Esophagus squamous epithelium (tissue), 5 donors: ENCODE results near the gene THSD7B. TPM values are rescaled to one million over a fixed set of nuclear protein-coding genes. Genes with fewer than 3 reads are reported as not detected.

Experiments
- DNase-seq: peaks from one replicate; lab custom pipeline; 2025; lab: John Stamatoyannopoulos, UW
- H3K27ac ChIP-seq, 4 donors: fragments of 200-600 bp; sonication (generic); one replicate each; pipeline ENCODE4 v1.5.1; 2016 to 2019; ENCODE audit warnings: mild to moderate bottlenecking in 1 of 4
- H3K27me3 ChIP-seq, 4 donors: fragments of 200-600 bp; sonication (generic); 1 replicate in 3 of 4; 2 replicates in 1 of 4; pipeline versions ENCODE4 v1.5.1 to v1.6.0; 2017 to 2021; ENCODE audit warnings: antibody characterized with exemption in 1 of 4
- H3K36me3 ChIP-seq, 3 donors: fragments of 200-600 bp; sonication (generic); one replicate each; pipeline ENCODE4 v1.5.1; 2016 to 2019
- H3K4me1 ChIP-seq, 3 donors: fragments of 200-600 bp; sonication (generic); one replicate each; pipeline ENCODE4 v1.5.1; 2017 to 2019
- H3K4me3 ChIP-seq, 4 donors: fragments of 200-600 bp; sonication (generic); 1 replicate in 3 of 4; 2 replicates in 1 of 4; pipeline ENCODE4 v1.5.1; 2016 to 2019; ENCODE audit warnings: mild to moderate bottlenecking in 2 of 4, moderate library complexity in 1 of 4
- H3K9me3 ChIP-seq, 3 donors: fragments of 200-600 bp; sonication (generic); one replicate each; pipeline ENCODE4 v1.5.1; 2016 to 2019
- CTCF ChIP-seq, 6 experiments: fragments of 450-650 bp in 4 of 6; fragments of 200-600 bp in 2 of 6; sonication (generic) in 2 of 6; IDR thresholded peaks; one replicate each; pipeline ENCODE4 v1.5.1; 2016 to 2019; ENCODE audit warnings: antibody characterized with exemption in 6 of 6, mild to moderate bottlenecking in 4 of 6, moderate library complexity in 4 of 6
- POLR2A ChIP-seq, 4 donors: fragments of 450-650 bp; IDR thresholded peaks; one replicate each; pipeline ENCODE4 v1.6.1; 2017; ENCODE audit warnings: antibody characterized with exemption in 4 of 4, mild to moderate bottlenecking in 4 of 4, moderate library complexity in 3 of 4
- WGBS, 2 donors: methylation state at CpG; one replicate each; pipeline ENCODE4 v1.1.5; 2018; 5-methylcytosine and 5-hydroxymethylcytosine counted together
- intact Hi-C: fragments of 100-400 bp; cut with DNase I; formaldehyde crosslinking; loops from one replicate; pipeline ENCODE4 v1.15.0; 2022
- total RNA-seq, 4 donors: library from RNA; depleted of rRNA; stranded (reverse); fragments of >200 nt; gene quantifications; one replicate each; pipeline ENCODE4 v1.1.0, GENCODE V29; 2016
- donor health status: DM: yes; HTN: yes; CAD: no.

The THSD7B gene
- total RNA-seq, 4 donors from 2014 or later: 0.31 to 0.97 (median 0.72) TPM

GRCh38 chr2:137674991-137675390, 909.6 kb downstream of the THSD7B start:
- 47 to 56% methylated on average over 2 of the region's 2 CpGs for WGBS, 2 donors
- H3K9me3 ChIP-seq: no peaks in the 10 kb centered on the region
- no peak overlapping the region for H3K4me3 ChIP-seq
- H3K27me3 ChIP-seq: no peaks in the 10 kb centered on the region
- H3K4me1 ChIP-seq: peaks cover 0 to 54% (median 0%) of the 10 kb centered on the region in 3 donors
- no peak for DNase-seq
- no peak for TF ChIP-seq POLR2A (IDR thresholded peaks at IDR 0.05)
- TF ChIP-seq CTCF (IDR thresholded peaks at IDR 0.05): no peak
- H3K27ac ChIP-seq: peak overlapping the region in 1 of 4 donors; percentile 34
- intact Hi-C loops: no loop called here
- no peaks in the 10 kb centered on the region for H3K36me3 ChIP-seq

- TF ChIP-seq POLR2A (IDR thresholded peaks at IDR 0.05) (no peak), CTCF (IDR thresholded peaks at IDR 0.05) (no peak)
- no peak overlapping the region for H3K4me3 ChIP-seq
- H3K27me3 ChIP-seq: no peaks in the 10 kb centered on the region
- H3K27ac ChIP-seq: peak overlapping the region in 1 of 4 donors; percentile 34
- WGBS, 2 donors: 53 to 55% methylated on average over 4 of the region's 4 CpGs
- H3K36me3 ChIP-seq: no peaks in the 10 kb centered on the region
- intact Hi-C loops: no loop called here
- peaks cover 0 to 54% (median 0%) of the 10 kb centered on the region in 3 donors for H3K4me1 ChIP-seq
- H3K9me3 ChIP-seq: no peaks in the 10 kb centered on the region
- DNase-seq: no peak
Observed at GRCh38 chr2:137675584-137676327, 910.4 kb downstream of the THSD7B start.

GRCh38 chr2:137676346-137676745, 911.0 kb downstream of the THSD7B start:
- Histone ChIP-seq H3K27me3 (no peaks in the 10 kb centered on the region), H3K36me3 (no peaks in the 10 kb centered on the region), H3K9me3 (no peaks in the 10 kb centered on the region), H3K4me1 (peaks cover 0 to 53% (median 0%) of the 10 kb centered on the region in 3 donors), H3K27ac (no peak overlapping the region), H3K4me3 (no peak overlapping the region)
- TF ChIP-seq CTCF (IDR thresholded peaks at IDR 0.05): no peak
- TF ChIP-seq POLR2A (IDR thresholded peaks at IDR 0.05): no peak
- WGBS, 2 donors: 52 to 55% methylated on average over 3 of the region's 3 CpGs
- DNase-seq: no peak
- intact Hi-C loops: no loop called here

GRCh38 chr2:137677466-137677865, 912.1 kb downstream of the THSD7B start:
- Histone ChIP-seq H3K4me3 (no peak overlapping the region), H3K27ac (no peak overlapping the region), H3K4me1 (peaks cover 0 to 42% (median 0%) of the 10 kb centered on the region in 3 donors), H3K9me3 (no peaks in the 10 kb centered on the region), H3K36me3 (no peaks in the 10 kb centered on the region), H3K27me3 (no peaks in the 10 kb centered on the region)
- no peak for DNase-seq
- intact Hi-C loops: no loop called here
- WGBS, 2 donors: 61 to 79% methylated on average over 1 of the region's 1 CpG
- TF ChIP-seq POLR2A (IDR thresholded peaks at IDR 0.05) (no peak), CTCF (IDR thresholded peaks at IDR 0.05) (peak in 1 of 6 experiments; percentile 3)

GRCh38 chr2:137689549-137689948, 924.2 kb downstream of the THSD7B start:
- WGBS, 2 donors: 36 to 38% methylated on average over 1 of the region's 1 CpG
- Histone ChIP-seq H3K4me3 (no peak overlapping the region), H3K27ac (no peak overlapping the region), H3K9me3 (no peaks in the 10 kb centered on the region), H3K4me1 (peaks cover 0 to 4% (median 0%) of the 10 kb centered on the region in 3 donors), H3K27me3 (no peaks in the 10 kb centered on the region), H3K36me3 (no peaks in the 10 kb centered on the region)
- intact Hi-C loops: no loop called here
- TF ChIP-seq CTCF (IDR thresholded peaks at IDR 0.05) (no peak), POLR2A (IDR thresholded peaks at IDR 0.05) (no peak)
- no peak for DNase-seq
